Middle frontal gyrus (tissue), 1 donor: ENCODE data around the gene CDK15.

Experiments used
- DNase-seq: peaks from one replicate; pipeline ENCODE4 v3.0.0-alpha.2; 2015; ENCODE audit warnings: low spot score; ENCODE audit errors: extremely low spot score

CDK15 gene

DNA sequence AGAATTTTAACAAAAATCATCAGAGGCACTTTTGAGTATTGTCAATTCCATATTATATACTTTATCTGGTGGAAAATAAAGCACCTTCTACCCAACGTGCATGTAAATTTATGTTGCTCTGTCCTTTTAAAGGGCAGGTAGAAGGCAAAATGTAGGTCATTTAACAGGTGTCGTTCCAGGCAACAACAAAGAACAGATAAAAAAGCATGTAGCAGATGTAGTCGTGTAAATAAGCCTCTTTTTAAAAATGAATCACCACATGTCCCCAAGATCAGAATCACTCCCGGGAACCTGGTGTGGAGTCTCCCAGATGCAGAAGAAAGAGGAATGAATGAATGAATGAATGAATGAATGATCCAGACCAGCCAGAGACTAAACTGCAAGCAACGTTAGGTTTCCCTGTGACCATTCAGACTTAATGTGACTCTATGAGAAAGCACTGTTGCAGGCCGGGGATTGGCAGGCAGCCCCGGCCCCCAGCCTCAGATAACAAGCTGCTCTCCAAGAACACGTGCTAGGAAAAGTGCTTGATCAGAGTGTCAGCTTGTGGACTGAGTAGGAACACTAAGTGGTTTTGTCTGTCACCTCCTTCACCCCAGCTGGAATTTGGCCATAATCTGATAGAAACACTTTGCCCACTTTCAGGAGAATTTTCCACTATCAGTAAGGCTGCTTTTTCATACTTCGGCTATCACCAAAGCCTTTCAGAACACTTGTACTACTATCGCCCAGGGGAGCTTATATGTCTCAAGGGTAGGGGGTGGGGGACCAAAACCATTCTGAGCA is 100.6 kb downstream of the CDK15 start:
- DNase-seq: no peak

GRCh38 chr2:201907563-201907881 is 101.2 kb downstream of the CDK15 start:
- no peak for DNase-seq

GRCh38 chr2:201908901-201909300 is 102.6 kb downstream of the CDK15 start:
- DNase-seq: no peak

DNA sequence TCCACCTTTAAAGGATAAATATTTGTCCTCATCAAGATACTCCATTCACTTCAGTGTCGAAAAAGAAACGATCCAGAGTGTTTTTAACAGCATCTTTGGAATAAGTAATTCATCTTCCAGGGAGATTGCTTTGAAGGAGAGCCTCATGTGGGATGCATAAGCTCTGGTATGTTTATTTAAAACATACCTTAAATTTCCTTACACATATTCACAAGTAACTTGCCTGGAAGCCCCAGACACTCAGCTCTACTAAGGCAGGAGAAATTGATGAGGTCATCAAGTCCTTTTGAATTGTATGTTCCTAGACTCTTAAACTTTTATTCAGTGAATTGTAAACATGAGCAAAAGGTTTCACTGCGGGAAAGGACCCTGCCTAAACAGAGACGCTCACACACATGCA is 103.0 kb downstream of the CDK15 start:
- DNase-seq: no peak

DNA sequence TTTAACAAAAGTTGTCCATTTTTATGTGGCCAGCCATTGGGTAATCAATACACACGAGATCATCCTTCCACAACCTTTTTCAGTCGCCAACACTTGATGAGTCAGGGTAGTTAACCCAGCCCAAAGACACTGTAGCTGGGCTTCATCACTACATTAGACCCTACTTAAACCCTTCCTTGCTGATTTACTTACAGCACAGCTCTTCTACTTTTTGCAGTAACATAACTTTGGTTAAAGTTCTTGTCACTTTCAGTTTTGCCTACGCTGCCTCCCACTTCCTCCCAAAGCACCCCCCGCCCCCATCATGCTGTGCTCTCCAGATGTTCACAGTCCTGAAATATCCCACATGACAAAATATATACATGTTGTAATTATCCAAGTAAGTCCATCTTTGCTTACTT is 103.6 kb downstream of the CDK15 start:
- no peak for DNase-seq

GRCh38 chr2:201911372-201911771 is 105.0 kb downstream of the CDK15 start:
- no peak for DNase-seq

DNA sequence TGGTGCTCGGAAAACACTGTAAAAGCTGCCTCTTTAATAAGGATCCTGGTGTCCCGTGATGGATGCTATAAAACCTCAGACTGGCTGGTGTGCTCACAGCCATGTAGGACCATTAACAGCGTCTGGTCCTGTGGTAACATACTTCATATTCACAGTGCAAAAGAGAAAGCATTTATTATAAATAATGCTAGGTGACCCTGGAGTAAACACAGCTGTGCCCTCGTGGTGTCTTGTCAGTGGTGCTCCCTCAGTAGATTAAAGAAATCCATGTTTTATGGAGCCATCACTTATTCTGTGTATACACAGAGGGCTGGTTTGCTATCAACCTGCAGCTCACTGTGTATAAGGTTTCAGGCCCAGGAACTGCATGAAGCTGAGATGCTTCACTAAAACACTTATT is 106.9 kb downstream of the CDK15 start:
- no peak for DNase-seq

GRCh38 chr2:201915446-201915845 is 109.1 kb downstream of the CDK15 start:
- no peak for DNase-seq

DNA sequence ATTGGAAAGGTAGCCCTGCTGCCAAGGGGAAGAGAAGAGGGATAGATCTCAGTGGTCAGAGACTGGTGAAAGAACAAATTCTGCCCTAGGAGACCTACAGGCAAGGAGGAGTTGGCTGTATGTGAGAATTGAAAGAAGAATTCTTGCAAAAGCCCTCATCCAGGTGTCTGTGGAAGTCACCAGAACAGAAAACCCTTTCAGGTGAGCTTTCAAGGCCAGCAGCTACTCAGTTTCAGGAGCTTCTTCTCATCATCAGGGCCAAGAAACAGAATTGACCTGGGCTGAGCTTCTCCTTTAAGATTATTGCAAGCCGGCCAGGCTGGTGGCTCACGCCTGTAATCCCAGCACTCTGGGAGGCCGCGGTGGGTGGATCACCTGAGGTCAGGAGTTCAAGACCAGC is 110.2 kb downstream of the CDK15 start:
- no peak for DNase-seq

DNA sequence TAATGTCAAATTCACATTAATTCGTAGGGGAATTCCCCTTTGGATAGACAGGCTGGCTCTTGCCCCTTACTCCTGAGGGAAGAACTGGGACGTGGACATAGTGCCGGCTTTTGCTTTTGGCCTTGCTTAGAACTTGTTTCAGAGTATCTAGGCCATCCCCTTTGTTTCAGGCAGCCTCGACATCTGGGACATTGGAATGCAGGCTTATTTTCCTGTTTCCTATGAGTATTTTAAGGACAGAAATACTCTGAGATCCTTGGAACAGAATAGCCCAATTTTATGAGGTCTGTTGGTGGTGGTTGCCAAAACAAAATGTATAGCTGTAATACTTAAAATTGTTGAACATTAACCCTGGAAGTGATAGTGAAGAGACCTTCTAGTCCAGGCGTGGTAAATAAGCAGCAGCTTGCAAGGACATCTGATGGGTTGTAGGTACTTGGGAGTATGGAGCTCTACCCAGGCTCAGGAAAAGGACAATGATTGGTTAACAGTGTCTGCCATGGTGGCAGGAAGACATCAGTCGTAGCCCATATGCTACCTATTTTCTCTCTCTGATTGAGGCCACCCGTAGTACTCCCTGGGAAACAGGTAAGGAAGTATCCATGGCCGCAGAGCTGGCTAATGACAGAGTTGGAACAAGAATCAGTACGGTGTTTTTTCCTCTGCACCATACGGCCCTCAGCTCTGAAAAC is 112.4 kb downstream of the CDK15 start:
- no peak for DNase-seq

DNA sequence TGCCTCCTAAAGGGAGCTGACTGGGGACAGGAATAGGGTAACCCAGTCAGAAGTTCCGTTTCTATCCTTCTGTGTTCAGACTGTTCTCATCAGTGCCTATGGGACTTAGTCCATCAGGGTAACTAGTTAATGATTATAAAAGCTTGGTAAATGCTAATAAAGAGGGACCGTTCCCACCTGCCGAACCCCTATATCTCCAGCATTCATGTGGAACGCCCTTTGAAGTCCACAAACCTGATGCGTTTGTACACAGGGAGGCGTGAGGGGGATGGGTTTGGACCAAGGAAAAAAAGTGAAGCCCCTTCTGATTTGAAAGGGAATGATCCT is 112.9 kb downstream of the CDK15 start:
- DNase-seq: no peak

- DNase-seq: no peak
These were observed 117.3 kb downstream of the CDK15 start for GRCh38 chr2:201923436-201924328.

GRCh38 chr2:201924453-201924852 is 118.1 kb downstream of the CDK15 start:
- no peak for DNase-seq

GRCh38 chr2:201925056-201925455 is 118.7 kb downstream of the CDK15 start:
- DNase-seq: no peak

DNA sequence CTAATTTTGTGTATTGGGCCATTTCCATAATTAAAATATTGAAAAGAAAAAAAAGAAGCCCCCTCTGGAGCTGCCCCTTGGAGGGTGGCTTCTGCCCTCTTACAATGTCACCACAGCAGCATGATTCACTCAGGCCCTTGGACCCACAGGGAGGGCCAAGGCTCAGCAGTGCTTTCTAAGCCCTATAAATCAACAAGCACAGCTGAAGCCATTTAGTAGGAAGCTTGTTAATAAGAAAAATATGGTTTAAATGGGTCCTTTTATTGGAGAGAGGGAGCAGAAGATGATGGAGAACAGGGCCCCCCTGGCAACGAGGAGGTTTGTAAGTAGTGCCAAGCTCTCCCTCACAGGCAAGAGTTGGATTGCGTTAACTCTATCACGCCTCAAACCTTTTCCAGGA is 119.7 kb downstream of the CDK15 start:
- DNase-seq: no peak

DNA sequence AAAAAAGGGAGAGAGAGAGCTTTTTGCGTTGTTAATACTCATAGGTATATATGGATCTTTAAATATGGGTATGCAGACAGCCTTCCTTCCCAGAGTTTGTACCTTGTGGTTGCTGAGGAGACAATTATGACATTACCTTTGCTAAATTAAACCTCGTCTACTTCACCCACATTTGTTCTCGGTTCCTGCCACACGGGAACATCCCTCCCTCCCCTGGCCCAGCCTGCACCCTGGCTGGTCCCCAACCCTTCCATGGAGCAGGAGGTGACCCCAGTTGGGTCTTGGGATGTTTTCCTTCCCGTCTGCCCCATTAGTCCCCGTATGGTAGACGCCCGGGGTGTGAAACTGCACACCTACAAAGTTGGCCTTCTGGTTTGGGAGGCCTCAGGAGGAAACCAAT is 122.0 kb downstream of the CDK15 start:
- DNase-seq: no peak

DNA sequence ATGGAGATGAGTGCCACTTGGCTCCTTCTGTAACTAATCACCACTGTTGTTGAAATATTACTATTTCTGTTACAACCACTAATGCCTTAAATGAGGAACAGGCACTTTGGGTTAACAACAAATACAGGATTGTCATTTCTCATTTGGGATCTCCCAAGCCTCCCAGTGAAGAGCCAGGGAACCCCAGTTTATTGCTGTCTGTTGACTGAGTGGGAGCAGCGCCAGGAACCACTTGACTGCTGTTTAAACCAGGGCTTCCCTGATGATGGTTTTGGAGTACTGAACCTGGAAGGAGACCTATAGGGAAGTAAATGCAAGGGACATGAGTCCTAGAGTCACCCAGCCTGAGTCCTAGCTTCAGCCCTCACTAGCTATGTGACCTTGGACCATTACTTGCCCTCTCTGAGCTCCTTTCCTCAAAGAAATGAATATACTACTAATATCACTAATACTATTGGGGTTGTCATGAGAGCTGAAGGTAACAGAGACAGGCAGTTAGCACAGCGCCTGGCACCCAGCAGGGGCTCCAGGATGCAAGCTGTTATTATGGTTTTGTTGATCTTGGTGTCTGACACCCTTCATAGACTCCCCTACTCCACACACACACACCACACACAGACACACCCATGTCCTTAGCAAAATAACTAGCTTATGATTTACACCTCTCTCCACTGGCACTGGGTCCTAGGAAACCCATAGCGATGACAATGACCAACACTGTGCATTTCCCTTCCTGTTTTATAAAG is 123.1 kb downstream of the CDK15 start:
- DNase-seq: no peak

DNA sequence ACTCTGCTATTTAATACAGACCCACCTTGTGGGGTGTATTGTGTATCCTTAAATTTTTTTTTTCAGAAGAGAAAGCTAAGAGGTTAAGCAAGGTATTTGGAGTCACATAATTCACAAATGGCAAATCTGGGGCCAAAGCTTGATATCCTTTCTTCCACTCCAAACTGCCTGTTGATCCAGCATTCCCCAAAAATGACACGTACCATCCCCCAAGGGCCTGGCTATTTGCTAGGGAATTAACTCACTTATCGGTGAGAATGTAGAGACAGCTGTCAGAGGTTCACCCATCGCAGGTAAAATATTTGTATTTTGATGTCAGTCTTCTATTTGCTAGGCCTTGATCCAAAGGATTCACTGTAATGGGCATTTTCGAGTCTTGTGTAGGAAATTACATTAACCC is 123.7 kb downstream of the CDK15 start:
- DNase-seq: no peak

DNA sequence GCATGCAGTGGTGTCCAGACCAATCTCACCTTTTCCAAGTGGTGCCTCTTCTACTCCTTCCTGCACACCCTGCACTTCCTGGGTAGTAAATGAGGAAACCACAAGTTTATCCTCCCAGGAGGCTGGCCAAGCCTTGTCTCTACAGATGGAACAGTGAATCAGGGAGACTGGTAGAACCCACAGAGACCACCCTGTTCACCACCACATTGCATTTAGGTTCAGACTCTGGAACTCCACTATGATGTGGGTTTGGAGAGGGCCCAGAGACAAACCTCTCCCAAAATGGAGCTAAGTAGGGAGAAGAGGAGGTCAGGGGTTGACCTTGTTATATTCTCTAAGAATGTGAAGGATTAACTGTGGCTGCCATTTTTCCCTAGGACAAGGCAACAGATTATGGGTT is 124.5 kb downstream of the CDK15 start:
- DNase-seq: no peak

DNA sequence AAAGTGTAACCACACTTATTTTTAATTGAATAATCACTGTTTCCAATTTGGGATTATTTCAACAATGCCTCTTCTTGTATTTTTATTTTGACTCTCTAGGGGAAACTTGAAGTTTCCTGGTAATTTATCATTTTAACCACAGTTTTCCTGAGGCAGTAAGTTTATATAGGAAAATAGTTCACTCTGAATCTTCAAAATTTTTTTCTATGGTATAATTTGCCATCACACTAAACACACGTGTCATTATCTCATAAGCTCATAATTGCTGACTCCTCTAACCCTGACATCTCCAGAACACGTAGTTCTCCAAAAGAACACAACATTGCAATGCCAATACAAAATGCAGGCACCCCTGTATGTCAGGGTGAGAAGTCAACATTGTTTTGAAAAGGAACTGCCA is 125.1 kb downstream of the CDK15 start:
- no peak for DNase-seq

DNA sequence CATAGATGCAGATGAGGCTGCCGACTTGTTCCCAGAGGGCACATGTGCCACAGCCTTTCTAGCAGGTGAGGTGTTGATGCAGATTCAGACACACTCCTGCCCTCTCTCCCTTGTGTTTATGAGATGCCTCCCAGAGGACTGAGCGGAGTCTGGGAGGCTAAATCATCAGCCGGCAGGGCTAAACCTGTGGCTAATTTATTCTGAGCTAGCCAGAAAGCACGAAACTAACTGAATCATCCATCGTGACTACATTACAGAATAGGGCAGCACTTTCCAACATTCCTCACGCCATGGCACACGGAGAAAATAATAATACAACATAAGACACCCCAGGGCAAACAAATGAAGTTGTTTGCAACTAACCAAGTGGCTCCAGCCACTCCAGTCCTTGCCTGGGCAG is 125.6 kb downstream of the CDK15 start:
- DNase-seq: no peak

DNA sequence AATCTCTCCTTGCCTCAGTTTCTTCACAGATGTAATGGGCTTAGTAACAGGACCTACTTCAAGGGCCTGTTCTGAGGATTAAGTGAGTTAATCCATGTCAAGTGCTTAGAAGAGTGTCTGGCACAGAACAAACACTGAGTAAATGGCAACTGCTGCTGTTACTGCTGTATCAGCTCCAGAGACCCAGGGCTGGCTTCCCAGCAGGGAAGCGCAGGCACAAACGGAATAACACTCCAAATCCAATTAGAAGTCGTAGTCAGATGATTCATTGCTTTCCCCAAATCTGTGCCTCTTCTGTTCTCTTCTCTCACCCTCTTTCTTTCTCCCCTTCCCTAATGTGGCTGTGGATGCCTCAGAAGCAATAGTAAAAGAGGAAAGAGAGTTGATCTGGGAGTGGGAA is 126.2 kb downstream of the CDK15 start:
- no peak for DNase-seq
